ENCODE data around the gene GALNT14.

The GALNT14 gene

DNA sequence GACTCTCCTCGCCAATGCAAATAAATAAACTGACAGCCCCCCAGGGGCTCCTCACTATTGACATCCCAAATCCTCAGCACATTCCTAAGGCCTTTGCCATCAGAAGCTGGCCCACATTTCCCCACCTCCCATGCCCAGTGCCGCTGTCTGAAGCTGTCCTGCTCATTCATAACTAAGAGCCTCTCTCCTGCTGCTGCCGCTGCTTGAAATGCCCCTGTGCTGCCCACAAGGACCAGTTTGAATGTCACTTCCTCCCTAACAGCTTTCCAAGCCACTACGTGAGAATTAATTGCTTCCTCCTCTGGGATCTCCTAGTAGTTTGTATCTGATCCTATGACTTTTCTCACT, 179.3 kb downstream of the GALNT14 start:
- H3K36me3 ChIP-seq, result peaks cover under 1% of the 10 kb centered on the region
- H3K4me3 ChIP-seq (ENCODE audit: low read depth, low read length), result no peak overlapping the region
- TF ChIP-seq, protein P1, sequence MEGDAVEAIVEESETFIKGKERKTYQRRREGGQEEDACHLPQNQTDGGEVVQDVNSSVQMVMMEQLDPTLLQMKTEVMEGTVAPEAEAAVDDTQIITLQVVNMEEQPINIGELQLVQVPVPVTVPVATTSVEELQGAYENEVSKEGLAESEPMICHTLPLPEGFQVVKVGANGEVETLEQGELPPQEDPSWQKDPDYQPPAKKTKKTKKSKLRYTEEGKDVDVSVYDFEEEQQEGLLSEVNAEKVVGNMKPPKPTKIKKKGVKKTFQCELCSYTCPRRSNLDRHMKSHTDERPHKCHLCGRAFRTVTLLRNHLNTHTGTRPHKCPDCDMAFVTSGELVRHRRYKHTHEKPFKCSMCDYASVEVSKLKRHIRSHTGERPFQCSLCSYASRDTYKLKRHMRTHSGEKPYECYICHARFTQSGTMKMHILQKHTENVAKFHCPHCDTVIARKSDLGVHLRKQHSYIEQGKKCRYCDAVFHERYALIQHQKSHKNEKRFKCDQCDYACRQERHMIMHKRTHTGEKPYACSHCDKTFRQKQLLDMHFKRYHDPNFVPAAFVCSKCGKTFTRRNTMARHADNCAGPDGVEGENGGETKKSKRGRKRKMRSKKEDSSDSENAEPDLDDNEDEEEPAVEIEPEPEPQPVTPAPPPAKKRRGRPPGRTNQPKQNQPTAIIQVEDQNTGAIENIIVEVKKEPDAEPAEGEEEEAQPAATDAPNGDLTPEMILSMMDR (IDR thresholded peaks at IDR 0.05; ENCODE audit: low read depth, low read length), result no peak
- no peak for DNase-seq
- no peaks in the 10 kb centered on the region for H3K9me3 ChIP-seq
- no peaks in the 10 kb centered on the region for H3K27me3 ChIP-seq
- no peaks in the 10 kb centered on the region for H3K4me1 ChIP-seq

DNA sequence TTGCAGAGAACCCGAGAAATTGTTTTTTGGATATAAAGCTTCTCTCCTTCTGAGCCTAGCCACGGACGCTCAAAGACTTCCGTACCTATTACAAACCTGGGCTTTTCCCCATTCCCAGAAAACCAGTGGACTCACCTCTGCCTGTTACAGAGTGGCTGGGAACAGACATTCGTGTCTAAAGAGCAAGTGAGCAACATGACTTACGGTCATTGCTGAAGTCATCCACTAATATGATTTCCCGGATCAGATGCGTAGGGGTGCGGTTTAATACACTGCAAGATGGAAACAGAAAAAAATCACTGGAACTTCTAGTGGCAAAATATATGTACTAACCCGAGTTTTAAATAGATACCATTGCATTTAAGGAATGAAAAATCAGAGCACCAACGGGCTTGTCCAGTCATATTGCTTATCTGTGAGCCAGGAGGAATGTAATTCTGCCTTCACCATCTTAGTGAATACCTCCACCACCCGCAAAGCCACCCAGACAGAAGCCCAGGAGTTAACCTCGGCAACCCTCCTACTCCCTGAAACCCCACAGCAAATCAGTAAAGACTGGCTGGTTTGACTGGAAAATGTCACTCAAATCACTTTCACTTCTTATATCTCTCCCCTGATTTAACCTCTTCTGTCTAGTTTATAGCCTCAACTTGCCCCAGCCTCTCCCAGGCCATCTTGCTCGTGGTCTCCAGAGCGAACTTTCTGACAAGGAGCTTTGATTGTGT, 179.9 kb downstream of the GALNT14 start:
- no peak for DNase-seq
- Histone ChIP-seq H3K9me3 (no peaks in the 10 kb centered on the region), H3K27me3 (no peaks in the 10 kb centered on the region), H3K36me3 (no peaks in the 10 kb centered on the region), H3K4me3 (ENCODE audit: low read depth, low read length) (no peak overlapping the region), H3K4me1 (no peaks in the 10 kb centered on the region)
- TF ChIP-seq, protein P1 (IDR thresholded peaks at IDR 0.05; ENCODE audit: low read depth, low read length), result no peak

DNA sequence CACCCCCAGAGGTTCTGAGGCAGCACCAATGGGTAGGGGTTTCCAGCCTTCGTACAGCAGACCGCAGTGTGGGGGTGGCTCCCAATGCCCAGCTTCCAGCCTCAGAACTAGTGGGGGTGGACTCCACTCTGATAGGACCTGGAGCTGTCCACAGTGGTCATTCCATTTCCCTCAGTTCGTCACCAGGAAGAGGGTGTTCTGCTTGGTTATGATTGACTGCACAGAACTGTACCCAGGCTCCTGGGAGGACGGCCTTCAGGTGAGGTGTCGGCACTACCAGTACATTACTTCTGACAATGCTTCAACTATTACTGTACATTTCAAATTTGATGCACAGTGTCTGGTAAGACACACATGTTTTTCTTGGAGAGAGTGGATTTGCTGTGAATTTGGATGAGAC, 180.6 kb downstream of the GALNT14 start:
- Histone ChIP-seq H3K27me3 (no peaks in the 10 kb centered on the region), H3K4me3 (ENCODE audit: low read depth, low read length) (no peak overlapping the region), H3K9me3 (no peaks in the 10 kb centered on the region), H3K36me3 (no peaks in the 10 kb centered on the region), H3K4me1 (no peaks in the 10 kb centered on the region)
- TF ChIP-seq, protein P1 (IDR thresholded peaks at IDR 0.05; ENCODE audit: low read depth, low read length), result no peak
- no peak for DNase-seq

DNA sequence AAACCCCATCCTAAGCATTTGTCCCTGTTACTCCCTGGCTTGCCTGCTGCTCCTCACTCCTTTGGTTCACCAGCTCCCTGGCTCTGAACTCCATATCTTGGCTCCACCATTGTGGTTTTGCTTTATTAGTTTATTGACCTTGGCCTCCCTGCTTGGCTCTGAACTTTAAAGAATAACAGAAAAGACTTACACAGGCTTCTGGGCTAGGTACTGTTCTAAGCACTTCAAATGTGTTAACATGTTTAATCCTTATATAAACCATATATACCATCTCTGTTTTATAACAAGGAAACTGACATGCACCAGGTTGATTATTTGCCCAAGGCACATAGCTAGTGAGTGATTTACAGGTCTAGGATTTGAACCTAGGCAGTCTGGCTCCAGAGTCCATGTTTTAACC, 181.2 kb downstream of the GALNT14 start:
- Histone ChIP-seq H3K4me1 (no peaks in the 10 kb centered on the region), H3K9me3 (no peaks in the 10 kb centered on the region), H3K36me3 (no peaks in the 10 kb centered on the region), H3K4me3 (ENCODE audit: low read depth, low read length) (no peak overlapping the region), H3K27me3 (no peaks in the 10 kb centered on the region)
- DNase-seq, result no peak
- TF ChIP-seq, protein P1 (IDR thresholded peaks at IDR 0.05; ENCODE audit: low read depth, low read length), result no peak

DNA sequence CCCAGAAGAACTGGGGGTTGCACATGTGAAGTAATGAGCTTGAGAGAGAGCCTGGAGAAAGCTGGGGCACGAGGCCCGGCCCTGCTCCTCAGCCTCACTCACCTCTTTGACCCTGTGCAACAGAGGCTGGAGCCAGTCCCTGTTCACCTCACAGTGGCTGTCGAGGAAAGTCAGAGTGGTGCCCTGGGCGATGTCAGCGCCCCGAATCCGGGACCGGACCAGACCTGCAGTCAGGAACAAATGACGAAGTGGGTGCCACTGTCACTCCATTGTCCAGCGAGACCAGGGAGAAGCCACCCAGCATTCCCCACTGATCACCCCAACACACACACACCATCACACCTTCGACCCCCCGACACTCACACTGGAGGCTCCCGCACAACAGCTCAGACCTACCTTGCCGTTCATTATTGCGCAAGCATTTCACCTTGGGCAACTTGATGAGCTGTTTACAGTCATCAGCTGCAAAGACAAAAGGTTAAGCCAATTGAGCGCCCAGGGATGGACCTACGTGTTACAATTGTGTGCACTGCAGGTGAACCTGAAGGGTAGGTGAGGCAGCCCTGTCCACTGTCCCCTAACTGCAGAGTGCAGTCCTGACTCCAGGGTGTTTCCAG, 182.6 kb downstream of the GALNT14 start:
- Histone ChIP-seq H3K36me3 (no peaks in the 10 kb centered on the region), H3K27me3 (no peaks in the 10 kb centered on the region), H3K4me3 (ENCODE audit: low read depth, low read length) (no peak overlapping the region), H3K9me3 (no peaks in the 10 kb centered on the region), H3K4me1 (no peaks in the 10 kb centered on the region)
- no peak for DNase-seq
- TF ChIP-seq, protein P1 (IDR thresholded peaks at IDR 0.05; ENCODE audit: low read depth, low read length), result no peak

DNA sequence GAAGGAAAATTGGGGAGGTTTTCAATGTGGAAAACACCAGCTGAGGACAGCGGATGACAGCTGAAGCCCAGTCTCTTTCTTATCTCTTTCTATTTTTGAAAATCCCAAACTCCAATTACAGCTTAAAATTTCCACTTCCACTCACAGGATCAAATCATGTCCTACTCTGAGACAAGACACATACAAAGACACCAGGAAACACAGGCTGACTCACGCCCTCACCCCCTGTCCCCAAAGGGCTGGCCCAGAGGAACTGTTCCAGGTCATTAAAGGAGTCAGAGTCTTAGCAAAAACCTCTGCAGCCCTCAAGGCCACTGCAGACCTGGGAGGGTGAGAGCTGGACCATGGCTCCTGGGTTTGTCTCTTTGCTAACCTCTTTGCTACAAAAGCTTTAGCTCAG, 187.9 kb downstream of the GALNT14 start:
- H3K4me1 ChIP-seq, result peaks cover 5% of the 10 kb centered on the region
- H3K9me3 ChIP-seq, result no peaks in the 10 kb centered on the region; the same call in 1 of the 2 replicates
- TF ChIP-seq, protein P1 (IDR thresholded peaks at IDR 0.05; ENCODE audit: low read depth, low read length), result no peak
- no peak overlapping the region for H3K4me3 ChIP-seq (ENCODE audit: low read depth, low read length)
- peaks cover 5% of the 10 kb centered on the region; the same call in 1 of the 2 replicates for H3K36me3 ChIP-seq
- DNase-seq, result no peak
- H3K27me3 ChIP-seq, result no peaks in the 10 kb centered on the region

Measured in BE2C (cell line).